WTC11 (cell line): ENCODE measurements around the gene OR10A6. TPM values are rescaled to one million over a fixed set of nuclear protein-coding genes. Genes with fewer than 3 reads are reported as not detected.

Experiments
- ATAC-seq: fragments of 200-7000 bp; cut with Tn5 transposase; 2 replicates; pipeline ENCODE4 v1.10.0; 2021; ENCODE audit warnings: mild to moderate bottlenecking, moderate library complexity
- CTCF ChIA-PET: fragments of 300-600 bp; sonication (Branson Sonifier 250); formaldehyde crosslinking; loops from one replicate; lab custom pipeline; 2021; ENCODE audit warnings: antibody characterized with exemption; lab: Charles Lee
- POLR2A ChIA-PET: fragments of 350-600 bp; sonication (Branson Sonifier 250); formaldehyde crosslinking; loops from one replicate; lab custom pipeline; 2021; ENCODE audit warnings: antibody characterized with exemption; lab: Charles Lee
- DNase-seq: peaks from one replicate; pipeline ENCODE4 v3.0.0; 2021; ENCODE audit warnings: low spot score
- H3K27ac Mint-ChIP-seq: 2 replicates; pipeline ENCODE4 v1.8.0; 2021; ENCODE audit warnings: mixed read lengths
- H3K27me3 Mint-ChIP-seq: 2 replicates; pipeline ENCODE4 v1.8.0; 2021; ENCODE audit warnings: low read depth, mild to moderate bottlenecking, moderate library complexity, mixed read lengths
- H3K36me3 Mint-ChIP-seq: 2 replicates; pipeline ENCODE4 v1.8.0; 2021; ENCODE audit warnings: mixed read lengths
- H3K4me1 Mint-ChIP-seq: 2 replicates; pipeline ENCODE4 v1.8.0; 2022; ENCODE audit warnings: mixed read lengths
- H3K4me3 Mint-ChIP-seq: 2 replicates; pipeline ENCODE4 v1.8.0; 2021; ENCODE audit warnings: mild to moderate bottlenecking, moderate library complexity, mixed read lengths
- H3K9me3 Mint-ChIP-seq: 2 replicates; pipeline ENCODE4 v1.8.0; 2021; ENCODE audit warnings: mixed read lengths
- ZNF219 ChIP-seq: sonication (generic); formaldehyde crosslinking; IDR thresholded peaks from 2 replicates; pipeline ENCODE4 v1.8.0; 2023; ENCODE audit warnings: missing genetic modification reagents, mild to moderate bottlenecking, borderline replicate concordance
- ZNF423 ChIP-seq: fragments of 250-450 bp; sonication (Bioruptor Pico); IDR thresholded peaks from 2 replicates; pipeline ENCODE4 v2.1.2; 2022; ENCODE audit warnings: mild to moderate bottlenecking, moderate library complexity
- total RNA-seq: library from RNA; stranded (reverse); gene quantifications from 3 replicates; pipeline ENCODE4 v1.2.3, GENCODE V29; 2021
- TF ChIP-seq, protein P1 (sequence below): fragments of 250-450 bp; sonication (Bioruptor Pico); IDR thresholded peaks from 2 replicates; pipeline ENCODE4 v1.9.0; 2021; ENCODE audit warnings: mild to moderate bottlenecking, borderline replicate concordance
- TF ChIP-seq, protein P2 (sequence below): sonication (generic); formaldehyde crosslinking; IDR thresholded peaks from 2 replicates; pipeline ENCODE4 v1.8.1; 2022; ENCODE audit warnings: mild to moderate bottlenecking, missing genetic modification reagents, moderate library complexity, borderline replicate concordance
- TF ChIP-seq, protein P3 (sequence below): sonication (generic); formaldehyde crosslinking; IDR thresholded peaks from 2 replicates; pipeline ENCODE4 v1.8.1; 2023; ENCODE audit warnings: mild to moderate bottlenecking, missing genetic modification reagents
- TF ChIP-seq, protein P4 (sequence below): fragments of 250-450 bp; sonication (Bioruptor Pico); IDR thresholded peaks from 2 replicates; pipeline ENCODE4 v2.1.2; 2022; ENCODE audit warnings: mild to moderate bottlenecking, moderate library complexity
- TF ChIP-seq, protein P5 (sequence below): sonication (generic); formaldehyde crosslinking; IDR thresholded peaks from 2 replicates; pipeline ENCODE4 v1.8.0; 2023; ENCODE audit warnings: mild to moderate bottlenecking, missing genetic modification reagents
- TF ChIP-seq, protein P6 (sequence below): sonication (generic); formaldehyde crosslinking; IDR thresholded peaks from 2 replicates; pipeline ENCODE4 v1.8.0; 2022; ENCODE audit warnings: missing genetic modification reagents
- TF ChIP-seq, protein P7 (sequence below): sonication (generic); formaldehyde crosslinking; IDR thresholded peaks from 2 replicates; pipeline ENCODE4 v1.8.1; 2022; ENCODE audit warnings: missing genetic modification reagents, borderline replicate concordance
- TF ChIP-seq, protein P8 (sequence below): sonication (generic); formaldehyde crosslinking; IDR thresholded peaks from 2 replicates; pipeline ENCODE4 v1.8.1; 2023; ENCODE audit warnings: mild to moderate bottlenecking, missing genetic modification reagents

Gene OR10A6
- total RNA-seq, 1 experiment from 2014 or later: not detected

DNA sequence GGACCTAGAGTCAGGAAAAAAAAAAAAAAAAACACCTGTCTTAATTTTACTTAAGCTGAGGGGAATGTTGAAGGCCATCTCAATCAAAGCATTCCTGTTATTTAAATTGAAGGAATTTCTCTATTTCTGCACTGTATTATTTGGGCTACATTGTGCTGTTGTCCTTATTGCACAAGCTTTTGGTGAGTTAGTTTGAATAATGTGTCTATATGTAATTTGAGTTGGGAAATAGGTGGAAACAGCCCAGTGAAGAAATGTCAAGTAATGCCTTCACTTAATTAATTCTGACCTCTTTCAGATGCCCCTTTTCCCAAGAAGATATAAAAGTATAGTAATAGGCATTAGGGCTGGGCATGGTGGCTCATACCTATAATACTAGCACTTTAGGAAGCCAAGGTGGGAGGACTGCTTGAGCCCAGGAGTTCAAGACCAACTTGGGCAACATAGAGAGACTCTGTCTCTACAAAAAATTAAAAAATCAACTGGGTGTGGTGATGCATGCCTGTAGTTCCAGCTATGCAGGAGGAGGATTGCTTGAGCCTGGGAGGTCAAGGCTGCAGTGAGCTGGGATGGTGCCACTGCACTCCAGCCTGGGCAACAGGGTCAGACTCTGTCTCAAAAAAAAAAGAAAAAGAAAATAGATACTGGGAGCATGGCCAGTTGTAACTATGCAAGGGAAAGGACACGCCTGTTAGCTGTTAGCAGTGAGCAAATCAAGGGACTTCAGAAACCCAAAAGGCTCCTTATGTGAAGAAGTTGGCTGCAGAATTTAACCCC is 34.9 kb downstream of the OR10A6 start (continued):
- TF ChIP-seq, protein P1, sequence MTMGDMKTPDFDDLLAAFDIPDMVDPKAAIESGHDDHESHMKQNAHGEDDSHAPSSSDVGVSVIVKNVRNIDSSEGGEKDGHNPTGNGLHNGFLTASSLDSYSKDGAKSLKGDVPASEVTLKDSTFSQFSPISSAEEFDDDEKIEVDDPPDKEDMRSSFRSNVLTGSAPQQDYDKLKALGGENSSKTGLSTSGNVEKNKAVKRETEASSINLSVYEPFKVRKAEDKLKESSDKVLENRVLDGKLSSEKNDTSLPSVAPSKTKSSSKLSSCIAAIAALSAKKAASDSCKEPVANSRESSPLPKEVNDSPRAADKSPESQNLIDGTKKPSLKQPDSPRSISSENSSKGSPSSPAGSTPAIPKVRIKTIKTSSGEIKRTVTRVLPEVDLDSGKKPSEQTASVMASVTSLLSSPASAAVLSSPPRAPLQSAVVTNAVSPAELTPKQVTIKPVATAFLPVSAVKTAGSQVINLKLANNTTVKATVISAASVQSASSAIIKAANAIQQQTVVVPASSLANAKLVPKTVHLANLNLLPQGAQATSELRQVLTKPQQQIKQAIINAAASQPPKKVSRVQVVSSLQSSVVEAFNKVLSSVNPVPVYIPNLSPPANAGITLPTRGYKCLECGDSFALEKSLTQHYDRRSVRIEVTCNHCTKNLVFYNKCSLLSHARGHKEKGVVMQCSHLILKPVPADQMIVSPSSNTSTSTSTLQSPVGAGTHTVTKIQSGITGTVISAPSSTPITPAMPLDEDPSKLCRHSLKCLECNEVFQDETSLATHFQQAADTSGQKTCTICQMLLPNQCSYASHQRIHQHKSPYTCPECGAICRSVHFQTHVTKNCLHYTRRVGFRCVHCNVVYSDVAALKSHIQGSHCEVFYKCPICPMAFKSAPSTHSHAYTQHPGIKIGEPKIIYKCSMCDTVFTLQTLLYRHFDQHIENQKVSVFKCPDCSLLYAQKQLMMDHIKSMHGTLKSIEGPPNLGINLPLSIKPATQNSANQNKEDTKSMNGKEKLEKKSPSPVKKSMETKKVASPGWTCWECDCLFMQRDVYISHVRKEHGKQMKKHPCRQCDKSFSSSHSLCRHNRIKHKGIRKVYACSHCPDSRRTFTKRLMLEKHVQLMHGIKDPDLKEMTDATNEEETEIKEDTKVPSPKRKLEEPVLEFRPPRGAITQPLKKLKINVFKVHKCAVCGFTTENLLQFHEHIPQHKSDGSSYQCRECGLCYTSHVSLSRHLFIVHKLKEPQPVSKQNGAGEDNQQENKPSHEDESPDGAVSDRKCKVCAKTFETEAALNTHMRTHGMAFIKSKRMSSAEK (CRISPR knock-in tag): no peak
- TF ChIP-seq, protein P2, sequence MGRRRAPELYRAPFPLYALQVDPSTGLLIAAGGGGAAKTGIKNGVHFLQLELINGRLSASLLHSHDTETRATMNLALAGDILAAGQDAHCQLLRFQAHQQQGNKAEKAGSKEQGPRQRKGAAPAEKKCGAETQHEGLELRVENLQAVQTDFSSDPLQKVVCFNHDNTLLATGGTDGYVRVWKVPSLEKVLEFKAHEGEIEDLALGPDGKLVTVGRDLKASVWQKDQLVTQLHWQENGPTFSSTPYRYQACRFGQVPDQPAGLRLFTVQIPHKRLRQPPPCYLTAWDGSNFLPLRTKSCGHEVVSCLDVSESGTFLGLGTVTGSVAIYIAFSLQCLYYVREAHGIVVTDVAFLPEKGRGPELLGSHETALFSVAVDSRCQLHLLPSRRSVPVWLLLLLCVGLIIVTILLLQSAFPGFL (CRISPR knock-in tag): no peak
- no peak for TF ChIP-seq ZNF423
- TF ChIP-seq, protein P3, sequence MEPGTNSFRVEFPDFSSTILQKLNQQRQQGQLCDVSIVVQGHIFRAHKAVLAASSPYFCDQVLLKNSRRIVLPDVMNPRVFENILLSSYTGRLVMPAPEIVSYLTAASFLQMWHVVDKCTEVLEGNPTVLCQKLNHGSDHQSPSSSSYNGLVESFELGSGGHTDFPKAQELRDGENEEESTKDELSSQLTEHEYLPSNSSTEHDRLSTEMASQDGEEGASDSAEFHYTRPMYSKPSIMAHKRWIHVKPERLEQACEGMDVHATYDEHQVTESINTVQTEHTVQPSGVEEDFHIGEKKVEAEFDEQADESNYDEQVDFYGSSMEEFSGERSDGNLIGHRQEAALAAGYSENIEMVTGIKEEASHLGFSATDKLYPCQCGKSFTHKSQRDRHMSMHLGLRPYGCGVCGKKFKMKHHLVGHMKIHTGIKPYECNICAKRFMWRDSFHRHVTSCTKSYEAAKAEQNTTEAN: no peak
- TF ChIP-seq, protein P4, sequence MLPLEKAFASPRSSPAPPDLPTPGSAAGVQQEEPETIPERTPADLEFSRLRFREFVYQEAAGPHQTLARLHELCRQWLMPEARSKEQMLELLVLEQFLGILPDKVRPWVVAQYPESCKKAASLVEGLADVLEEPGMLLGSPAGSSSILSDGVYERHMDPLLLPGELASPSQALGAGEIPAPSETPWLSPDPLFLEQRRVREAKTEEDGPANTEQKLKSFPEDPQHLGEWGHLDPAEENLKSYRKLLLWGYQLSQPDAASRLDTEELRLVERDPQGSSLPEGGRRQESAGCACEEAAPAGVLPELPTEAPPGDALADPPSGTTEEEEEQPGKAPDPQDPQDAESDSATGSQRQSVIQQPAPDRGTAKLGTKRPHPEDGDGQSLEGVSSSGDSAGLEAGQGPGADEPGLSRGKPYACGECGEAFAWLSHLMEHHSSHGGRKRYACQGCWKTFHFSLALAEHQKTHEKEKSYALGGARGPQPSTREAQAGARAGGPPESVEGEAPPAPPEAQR (CRISPR knock-in tag): no peak
- TF ChIP-seq, all 79 proteins: peak for 0

DNA sequence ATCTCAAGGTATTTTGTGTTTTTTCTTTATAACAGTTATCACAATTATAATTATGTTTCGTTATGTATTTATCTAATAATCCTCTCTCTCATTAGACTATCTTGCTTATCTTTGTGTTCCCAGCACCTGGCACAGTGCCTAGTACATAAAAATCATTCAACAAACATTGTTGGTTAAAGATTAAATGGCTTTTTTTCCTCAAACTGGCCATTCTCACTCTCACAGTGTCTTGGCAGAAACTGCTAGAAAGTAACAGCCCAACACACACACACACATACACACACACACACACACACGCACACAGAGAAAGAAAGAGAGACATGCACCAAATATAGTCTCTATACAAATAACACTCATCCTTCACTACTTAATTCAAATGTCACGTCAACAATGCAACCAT is 36.8 kb downstream of the OR10A6 start:
- CTCF ChIA-PET: interaction anchor here (1.4 to 4.5 kb wide), 4 partner anchors 8 to 161 kb away, joined by 3 to 68 read pairs (median 5); partner anchors contain the start of gene EIF3F
- H3K36me3 Mint-ChIP-seq: peaks cover 3% of the 10 kb centered on the region; the same call in 1 of the 2 replicates
- H3K4me1 Mint-ChIP-seq: peaks cover 6% of the 10 kb centered on the region
- H3K4me3 Mint-ChIP-seq: no peak overlapping the region
- H3K9me3 Mint-ChIP-seq: peaks cover 4% of the 10 kb centered on the region; the same call in 1 of the 2 replicates
- DNase-seq (no peak), ATAC-seq (no peak)
- POLR2A ChIA-PET: interaction anchor here (0.7 to 1.7 kb wide), 2 partner anchors 93 to 192 kb away, joined by 3 to 7 read pairs; partner anchors contain the start of gene EIF3F
- peaks cover 14% of the 10 kb centered on the region for H3K27me3 Mint-ChIP-seq
- H3K27ac Mint-ChIP-seq: no peak overlapping the region
- no peak for TF ChIP-seq ZNF219 (CRISPR knock-in tag)
- TF ChIP-seq, protein P5, sequence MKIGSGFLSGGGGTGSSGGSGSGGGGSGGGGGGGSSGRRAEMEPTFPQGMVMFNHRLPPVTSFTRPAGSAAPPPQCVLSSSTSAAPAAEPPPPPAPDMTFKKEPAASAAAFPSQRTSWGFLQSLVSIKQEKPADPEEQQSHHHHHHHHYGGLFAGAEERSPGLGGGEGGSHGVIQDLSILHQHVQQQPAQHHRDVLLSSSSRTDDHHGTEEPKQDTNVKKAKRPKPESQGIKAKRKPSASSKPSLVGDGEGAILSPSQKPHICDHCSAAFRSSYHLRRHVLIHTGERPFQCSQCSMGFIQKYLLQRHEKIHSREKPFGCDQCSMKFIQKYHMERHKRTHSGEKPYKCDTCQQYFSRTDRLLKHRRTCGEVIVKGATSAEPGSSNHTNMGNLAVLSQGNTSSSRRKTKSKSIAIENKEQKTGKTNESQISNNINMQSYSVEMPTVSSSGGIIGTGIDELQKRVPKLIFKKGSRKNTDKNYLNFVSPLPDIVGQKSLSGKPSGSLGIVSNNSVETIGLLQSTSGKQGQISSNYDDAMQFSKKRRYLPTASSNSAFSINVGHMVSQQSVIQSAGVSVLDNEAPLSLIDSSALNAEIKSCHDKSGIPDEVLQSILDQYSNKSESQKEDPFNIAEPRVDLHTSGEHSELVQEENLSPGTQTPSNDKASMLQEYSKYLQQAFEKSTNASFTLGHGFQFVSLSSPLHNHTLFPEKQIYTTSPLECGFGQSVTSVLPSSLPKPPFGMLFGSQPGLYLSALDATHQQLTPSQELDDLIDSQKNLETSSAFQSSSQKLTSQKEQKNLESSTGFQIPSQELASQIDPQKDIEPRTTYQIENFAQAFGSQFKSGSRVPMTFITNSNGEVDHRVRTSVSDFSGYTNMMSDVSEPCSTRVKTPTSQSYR (CRISPR knock-in tag): no peak
- TF ChIP-seq, protein P6, sequence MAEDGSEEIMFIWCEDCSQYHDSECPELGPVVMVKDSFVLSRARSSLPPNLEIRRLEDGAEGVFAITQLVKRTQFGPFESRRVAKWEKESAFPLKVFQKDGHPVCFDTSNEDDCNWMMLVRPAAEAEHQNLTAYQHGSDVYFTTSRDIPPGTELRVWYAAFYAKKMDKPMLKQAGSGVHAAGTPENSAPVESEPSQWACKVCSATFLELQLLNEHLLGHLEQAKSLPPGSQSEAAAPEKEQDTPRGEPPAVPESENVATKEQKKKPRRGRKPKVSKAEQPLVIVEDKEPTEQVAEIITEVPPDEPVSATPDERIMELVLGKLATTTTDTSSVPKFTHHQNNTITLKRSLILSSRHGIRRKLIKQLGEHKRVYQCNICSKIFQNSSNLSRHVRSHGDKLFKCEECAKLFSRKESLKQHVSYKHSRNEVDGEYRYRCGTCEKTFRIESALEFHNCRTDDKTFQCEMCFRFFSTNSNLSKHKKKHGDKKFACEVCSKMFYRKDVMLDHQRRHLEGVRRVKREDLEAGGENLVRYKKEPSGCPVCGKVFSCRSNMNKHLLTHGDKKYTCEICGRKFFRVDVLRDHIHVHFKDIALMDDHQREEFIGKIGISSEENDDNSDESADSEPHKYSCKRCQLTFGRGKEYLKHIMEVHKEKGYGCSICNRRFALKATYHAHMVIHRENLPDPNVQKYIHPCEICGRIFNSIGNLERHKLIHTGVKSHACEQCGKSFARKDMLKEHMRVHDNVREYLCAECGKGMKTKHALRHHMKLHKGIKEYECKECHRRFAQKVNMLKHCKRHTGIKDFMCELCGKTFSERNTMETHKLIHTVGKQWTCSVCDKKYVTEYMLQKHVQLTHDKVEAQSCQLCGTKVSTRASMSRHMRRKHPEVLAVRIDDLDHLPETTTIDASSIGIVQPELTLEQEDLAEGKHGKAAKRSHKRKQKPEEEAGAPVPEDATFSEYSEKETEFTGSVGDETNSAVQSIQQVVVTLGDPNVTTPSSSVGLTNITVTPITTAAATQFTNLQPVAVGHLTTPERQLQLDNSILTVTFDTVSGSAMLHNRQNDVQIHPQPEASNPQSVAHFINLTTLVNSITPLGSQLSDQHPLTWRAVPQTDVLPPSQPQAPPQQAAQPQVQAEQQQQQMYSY (CRISPR knock-in tag): no peak
- TF ChIP-seq, protein P7, sequence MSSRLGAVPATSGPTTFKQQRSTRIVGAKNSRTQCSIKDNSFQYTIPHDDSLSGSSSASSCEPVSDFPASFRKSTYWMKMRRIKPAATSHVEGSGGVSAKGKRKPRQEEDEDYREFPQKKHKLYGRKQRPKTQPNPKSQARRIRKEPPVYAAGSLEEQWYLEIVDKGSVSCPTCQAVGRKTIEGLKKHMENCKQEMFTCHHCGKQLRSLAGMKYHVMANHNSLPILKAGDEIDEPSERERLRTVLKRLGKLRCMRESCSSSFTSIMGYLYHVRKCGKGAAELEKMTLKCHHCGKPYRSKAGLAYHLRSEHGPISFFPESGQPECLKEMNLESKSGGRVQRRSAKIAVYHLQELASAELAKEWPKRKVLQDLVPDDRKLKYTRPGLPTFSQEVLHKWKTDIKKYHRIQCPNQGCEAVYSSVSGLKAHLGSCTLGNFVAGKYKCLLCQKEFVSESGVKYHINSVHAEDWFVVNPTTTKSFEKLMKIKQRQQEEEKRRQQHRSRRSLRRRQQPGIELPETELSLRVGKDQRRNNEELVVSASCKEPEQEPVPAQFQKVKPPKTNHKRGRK (CRISPR knock-in tag): no peak
- TF ChIP-seq, protein P8, sequence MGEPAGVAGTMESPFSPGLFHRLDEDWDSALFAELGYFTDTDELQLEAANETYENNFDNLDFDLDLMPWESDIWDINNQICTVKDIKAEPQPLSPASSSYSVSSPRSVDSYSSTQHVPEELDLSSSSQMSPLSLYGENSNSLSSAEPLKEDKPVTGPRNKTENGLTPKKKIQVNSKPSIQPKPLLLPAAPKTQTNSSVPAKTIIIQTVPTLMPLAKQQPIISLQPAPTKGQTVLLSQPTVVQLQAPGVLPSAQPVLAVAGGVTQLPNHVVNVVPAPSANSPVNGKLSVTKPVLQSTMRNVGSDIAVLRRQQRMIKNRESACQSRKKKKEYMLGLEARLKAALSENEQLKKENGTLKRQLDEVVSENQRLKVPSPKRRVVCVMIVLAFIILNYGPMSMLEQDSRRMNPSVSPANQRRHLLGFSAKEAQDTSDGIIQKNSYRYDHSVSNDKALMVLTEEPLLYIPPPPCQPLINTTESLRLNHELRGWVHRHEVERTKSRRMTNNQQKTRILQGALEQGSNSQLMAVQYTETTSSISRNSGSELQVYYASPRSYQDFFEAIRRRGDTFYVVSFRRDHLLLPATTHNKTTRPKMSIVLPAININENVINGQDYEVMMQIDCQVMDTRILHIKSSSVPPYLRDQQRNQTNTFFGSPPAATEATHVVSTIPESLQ (CRISPR knock-in tag): no peak
